MM.1S (cell line): ENCODE measurements around the gene CAPN5.

ENCODE experiments used
- DNase-seq: peaks from one replicate; pipeline ENCODE4 v3.0.0-alpha.2; 2015
- H2AFZ ChIP-seq: fragments of 300-600 bp; sonication (generic); 2 replicates; pipeline ENCODE4 v1.6.0; 2016; ENCODE audit warnings: antibody characterized with exemption, low read length
- H3F3A ChIP-seq: fragments of 300-600 bp; sonication (generic); 2 replicates; pipeline ENCODE4 v1.6.1; 2016; ENCODE audit warnings: mild to moderate bottlenecking, antibody characterized with exemption, low read length, moderate library complexity, mixed read lengths; ENCODE audit not compliant: insufficient read depth
- H3K27ac ChIP-seq: fragments of 300-600 bp; sonication (generic); 2 replicates; pipeline ENCODE4 v1.5.1; 2016; ENCODE audit warnings: mild to moderate bottlenecking, low read length
- H3K27me3 ChIP-seq: fragments of 300-600 bp; sonication (generic); replicated peaks from 2 replicates; pipeline ENCODE4 v1.6.0; 2016; ENCODE audit warnings: low read length; ENCODE audit not compliant: insufficient read depth
- H3K36me3 ChIP-seq: fragments of 300-600 bp; sonication (generic); replicated peaks from 2 replicates; pipeline ENCODE4 v1.6.1; 2016; ENCODE audit warnings: mild to moderate bottlenecking, low read length, mixed read lengths; ENCODE audit not compliant: insufficient read depth
- H3K4me1 ChIP-seq: fragments of 300-600 bp; sonication (generic); 2 replicates; pipeline ENCODE4 v1.6.1; 2016; ENCODE audit warnings: low read length, mixed read lengths
- H3K4me2 ChIP-seq: fragments of 300-600 bp; sonication (generic); 2 replicates; pipeline ENCODE4 v1.6.0; 2016; ENCODE audit warnings: low read depth, low read length
- H3K4me3 ChIP-seq: fragments of 300-600 bp; sonication (generic); 2 replicates; pipeline ENCODE4 v1.5.1; 2016; ENCODE audit warnings: low read length, mixed read lengths
- H3K79me2 ChIP-seq: fragments of 300-600 bp; sonication (generic); 2 replicates; pipeline ENCODE4 v1.6.1; 2016; ENCODE audit warnings: mixed run types, low read length, mixed read lengths
- H3K9ac ChIP-seq: fragments of 300-600 bp; sonication (generic); 2 replicates; pipeline ENCODE4 v1.6.1; 2016; ENCODE audit warnings: low read length, mixed read lengths
- H3K9me2 ChIP-seq: fragments of 300-600 bp; sonication (generic); replicated peaks from 2 replicates; pipeline ENCODE4 v1.6.1; 2016; ENCODE audit warnings: mild to moderate bottlenecking, low read length, mixed read lengths; ENCODE audit not compliant: insufficient read depth
- H3K9me3 ChIP-seq: fragments of 300-600 bp; sonication (generic); replicated peaks from 2 replicates; pipeline ENCODE4 v1.6.1; 2016; ENCODE audit warnings: mild to moderate bottlenecking, low read length, mixed read lengths; ENCODE audit not compliant: insufficient read depth
- H4K20me1 ChIP-seq: fragments of 300-600 bp; sonication (generic); 2 replicates; pipeline ENCODE4 v1.6.1; 2016; ENCODE audit warnings: mild to moderate bottlenecking, low read length, moderate library complexity, mixed read lengths; ENCODE audit not compliant: insufficient read depth
- CTCF ChIP-seq: fragments of 300-600 bp; sonication (generic); IDR thresholded peaks from 2 replicates; pipeline ENCODE4 v1.5.1; 2016; ENCODE audit warnings: antibody characterized with exemption, low read length, mixed read lengths
- EZH2 ChIP-seq: fragments of 300-600 bp; sonication (generic); optimal IDR thresholded peaks from 2 replicates; pipeline ENCODE3; 2017; ENCODE audit warnings: low read depth, mild to moderate bottlenecking, antibody characterized with exemption, low read length, mixed read lengths
- EZH2phosphoT487 ChIP-seq: fragments of 300-600 bp; sonication (generic); IDR thresholded peaks from 2 replicates; pipeline ENCODE4 v1.6.1; 2018; ENCODE audit warnings: antibody characterized with exemption, low read length

CAPN5 gene

DNA sequence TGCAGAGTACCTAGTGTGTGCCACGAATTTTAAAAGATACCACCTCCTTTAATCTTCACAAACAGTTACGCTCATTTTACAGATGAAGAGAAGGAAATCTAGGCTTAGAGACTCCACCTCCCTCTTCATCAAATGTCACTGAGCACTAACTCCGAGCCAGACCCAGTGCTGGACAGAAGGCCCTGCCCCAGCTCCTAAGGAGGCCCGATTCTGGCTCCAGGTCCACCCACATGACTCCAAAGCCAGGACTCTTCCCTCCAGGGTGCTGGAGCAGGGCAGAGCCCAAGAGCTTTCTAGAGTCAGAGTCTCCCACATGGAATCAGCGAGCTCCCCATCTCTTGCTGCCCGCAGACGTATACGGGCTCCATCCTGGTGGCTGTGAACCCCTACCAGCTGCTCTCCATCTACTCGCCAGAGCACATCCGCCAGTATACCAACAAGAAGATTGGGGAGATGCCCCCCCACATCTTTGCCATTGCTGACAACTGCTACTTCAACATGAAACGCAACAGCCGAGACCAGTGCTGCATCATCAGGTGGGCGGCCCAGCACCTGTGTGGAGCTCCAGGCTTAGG is 88.9 kb downstream of the CAPN5 start:
- H3K27ac ChIP-seq, result no peak overlapping the region
- no peak overlapping the region for H3K4me3 ChIP-seq
- no peak overlapping the region for H3K4me2 ChIP-seq
- no peaks in the 10 kb centered on the region for H3F3A ChIP-seq
- H3K27me3 ChIP-seq, result no peaks in the 10 kb centered on the region
- no peaks in the 10 kb centered on the region for H3K9me2 ChIP-seq
- no peaks in the 10 kb centered on the region for H3K4me1 ChIP-seq
- no peaks in the 10 kb centered on the region for H4K20me1 ChIP-seq
- no peaks in the 10 kb centered on the region for H3K9me3 ChIP-seq
- no peak overlapping the region for H2AFZ ChIP-seq
- TF ChIP-seq EZH2, result no peak
- no peak for TF ChIP-seq EZH2phosphoT487
- no peak for TF ChIP-seq CTCF
- H3K79me2 ChIP-seq, result no peaks in the 10 kb centered on the region
- no peaks in the 10 kb centered on the region for H3K36me3 ChIP-seq
- no peak for DNase-seq
- no peak overlapping the region for H3K9ac ChIP-seq

GRCh38 chr11:77156396-77157195 is 89.8 kb downstream of the CAPN5 start:
- no peaks in the 10 kb centered on the region for H3K4me1 ChIP-seq
- no peak overlapping the region for H3K4me2 ChIP-seq
- no peak overlapping the region for H3K4me3 ChIP-seq
- H3K9me3 ChIP-seq, result no peaks in the 10 kb centered on the region
- H3K79me2 ChIP-seq, result no peaks in the 10 kb centered on the region
- H3F3A ChIP-seq, result no peaks in the 10 kb centered on the region
- no peak overlapping the region for H2AFZ ChIP-seq
- no peaks in the 10 kb centered on the region for H4K20me1 ChIP-seq
- no peak overlapping the region for H3K9ac ChIP-seq
- H3K27ac ChIP-seq, result no peak overlapping the region
- TF ChIP-seq EZH2, result no peak
- TF ChIP-seq EZH2phosphoT487, result no peak
- TF ChIP-seq CTCF, result no peak
- H3K27me3 ChIP-seq, result no peaks in the 10 kb centered on the region
- no peaks in the 10 kb centered on the region for H3K36me3 ChIP-seq
- DNase-seq, result no peak
- H3K9me2 ChIP-seq, result no peaks in the 10 kb centered on the region

DNA sequence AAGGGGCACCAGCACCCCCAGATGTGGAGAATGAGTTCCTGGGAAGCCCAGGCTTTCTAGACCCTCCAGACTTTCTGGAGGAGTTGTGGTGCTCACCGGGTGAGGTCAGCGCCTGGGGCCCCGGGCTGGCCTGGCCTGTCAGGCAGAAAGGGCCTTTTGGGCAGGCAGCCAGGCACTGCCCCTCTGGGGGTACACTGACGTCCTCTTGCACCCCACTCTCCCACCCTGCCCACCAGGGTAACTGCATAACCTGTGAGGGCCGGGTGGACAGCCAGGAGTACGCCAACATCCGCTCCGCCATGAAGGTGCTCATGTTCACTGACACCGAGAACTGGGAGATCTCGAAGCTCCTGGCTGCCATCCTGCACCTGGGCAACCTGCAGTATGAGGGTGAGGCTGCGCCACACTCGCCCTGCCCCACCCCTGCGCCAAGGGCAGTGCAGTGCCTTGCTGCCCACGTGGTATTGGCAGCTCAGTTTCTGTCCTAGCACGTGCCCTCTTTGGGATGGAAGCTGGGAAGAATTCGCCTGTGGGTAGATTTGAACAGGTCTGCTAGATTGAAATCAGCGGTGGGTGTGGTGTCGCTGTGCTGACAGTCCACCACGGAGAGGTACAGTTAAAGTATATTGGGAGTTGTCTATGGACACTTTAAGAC is 91.4 kb downstream of the CAPN5 start:
- no peak overlapping the region for H2AFZ ChIP-seq
- H3K9me3 ChIP-seq, result no peaks in the 10 kb centered on the region
- H3K4me3 ChIP-seq, result no peak overlapping the region
- no peak for DNase-seq
- no peaks in the 10 kb centered on the region for H3K27me3 ChIP-seq
- no peaks in the 10 kb centered on the region for H3K79me2 ChIP-seq
- no peak for TF ChIP-seq EZH2phosphoT487
- TF ChIP-seq CTCF, result no peak
- no peak for TF ChIP-seq EZH2
- no peaks in the 10 kb centered on the region for H3F3A ChIP-seq
- H3K9me2 ChIP-seq, result no peaks in the 10 kb centered on the region
- no peaks in the 10 kb centered on the region for H3K36me3 ChIP-seq
- no peaks in the 10 kb centered on the region for H4K20me1 ChIP-seq
- H3K9ac ChIP-seq, result no peak overlapping the region
- no peak overlapping the region for H3K27ac ChIP-seq
- no peaks in the 10 kb centered on the region for H3K4me1 ChIP-seq
- H3K4me2 ChIP-seq, result no peak overlapping the region
